GM21526 (cell line): ENCODE measurements around the gene CDH15.

Experiments
- ATAC-seq: cut with Tn5 transposase; IDR thresholded peaks from one replicate; pipeline ENCODE4 v1.9.1; 2021; ENCODE audit warnings: moderate library complexity; ENCODE audit not compliant: unreplicated experiment, low FRiP score

CDH15 gene

GRCh38 chr16:89171216-89172170 lies at the start of gene CDH15:
TSS of gene CDH15 (plus strand) at chr16:89171748. CDS start at chr16:89171832, 84 bp downstream.
- peak; percentile 58 for ATAC-seq

DNA sequence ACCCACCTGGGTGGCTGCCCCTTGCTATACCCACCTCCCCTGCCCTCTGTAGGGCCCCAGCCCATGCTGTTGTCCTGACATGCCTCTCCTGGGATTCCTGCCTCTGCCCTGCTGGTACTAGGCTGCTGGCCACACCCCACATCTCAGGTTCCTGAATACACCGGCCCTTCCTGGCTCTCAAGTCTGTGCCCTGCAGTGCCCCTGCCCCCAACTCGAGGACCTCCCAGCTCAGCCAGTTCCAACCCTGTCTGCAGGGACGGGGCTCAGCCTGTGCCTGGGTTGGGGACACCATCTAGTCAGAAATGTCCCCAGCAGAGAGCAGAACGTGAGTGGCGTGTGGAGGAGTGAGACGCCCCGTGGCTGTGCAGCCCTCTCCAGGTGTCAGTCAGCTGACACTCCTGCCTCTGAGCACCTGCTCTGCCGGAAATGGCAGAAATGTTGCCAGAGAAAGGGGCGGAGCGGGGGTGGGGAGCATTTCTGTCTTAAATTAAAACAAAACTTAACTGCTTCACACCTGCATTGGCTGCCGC lies 49.2 kb upstream of the CDH15 start:
- peak; percentile 47 for ATAC-seq

GRCh38 chr16:89123001-89123830 lies 48.3 kb upstream of the CDH15 start:
- no peak for ATAC-seq

- ATAC-seq: no peak
Measured at GRCh38 chr16:89123831-89124100, 47.8 kb upstream of the CDH15 start.

DNA sequence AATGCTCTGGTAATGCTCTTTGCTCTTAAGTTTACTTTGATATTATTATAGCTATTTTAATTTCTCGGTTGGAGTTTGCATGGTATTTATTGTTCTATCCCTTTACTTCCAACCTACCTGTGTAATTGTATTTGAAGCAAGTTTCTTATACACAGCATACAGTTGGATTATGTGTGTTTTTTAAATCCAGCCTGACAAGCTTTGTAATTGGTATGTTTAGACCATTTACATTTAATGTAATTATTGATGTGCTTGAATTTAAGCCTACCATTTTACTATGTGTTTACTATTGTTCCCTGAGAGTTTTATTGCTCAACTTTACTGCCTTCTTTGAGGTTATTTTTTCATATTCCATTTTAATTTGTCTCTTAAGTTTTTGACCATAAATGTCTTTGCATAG lies 42.2 kb upstream of the CDH15 start:
- ATAC-seq: no peak

DNA sequence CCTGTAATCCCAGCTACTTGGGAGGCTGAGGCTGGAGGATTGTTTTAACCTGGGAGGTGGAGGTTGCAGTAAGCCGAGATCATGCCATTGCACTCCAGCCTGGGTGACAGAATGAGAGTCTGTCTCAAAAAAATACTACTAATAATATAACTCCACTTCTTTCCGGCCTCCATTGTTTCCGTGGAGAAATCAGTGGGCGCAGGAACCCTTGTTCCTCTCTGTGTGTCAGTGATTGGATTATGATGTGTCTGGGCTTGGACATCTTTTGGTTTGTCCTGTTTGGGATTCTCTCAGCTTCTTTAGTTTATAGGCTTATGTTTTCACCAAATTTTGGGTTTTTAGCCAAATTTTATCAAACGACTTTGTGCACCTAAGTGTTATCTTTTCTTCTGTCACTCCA lies 41.1 kb upstream of the CDH15 start:
- no peak for ATAC-seq

DNA sequence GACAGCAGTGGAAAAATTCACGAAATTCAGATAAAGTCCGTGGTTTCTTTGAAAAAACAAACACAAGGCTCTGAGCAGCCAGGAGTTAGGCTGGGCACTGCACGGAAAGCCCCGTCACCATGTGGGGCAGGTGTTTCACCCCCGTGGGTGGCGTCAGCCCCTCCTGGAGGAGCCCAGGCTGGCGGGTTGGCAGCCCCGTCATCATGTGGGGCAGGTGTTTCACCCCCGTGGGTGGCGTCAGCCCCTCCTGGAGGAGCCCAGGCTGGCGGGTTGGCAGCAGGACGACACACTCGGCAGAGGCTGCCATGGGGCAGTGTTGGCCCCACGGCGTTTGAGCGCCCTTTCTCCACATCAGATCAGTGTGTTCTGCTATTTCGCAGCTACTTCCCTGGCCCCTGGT lies 39.8 kb upstream of the CDH15 start:
- no peak for ATAC-seq

- ATAC-seq: no peak
Measured at GRCh38 chr16:89132194-89133005, 39.1 kb upstream of the CDH15 start.

DNA sequence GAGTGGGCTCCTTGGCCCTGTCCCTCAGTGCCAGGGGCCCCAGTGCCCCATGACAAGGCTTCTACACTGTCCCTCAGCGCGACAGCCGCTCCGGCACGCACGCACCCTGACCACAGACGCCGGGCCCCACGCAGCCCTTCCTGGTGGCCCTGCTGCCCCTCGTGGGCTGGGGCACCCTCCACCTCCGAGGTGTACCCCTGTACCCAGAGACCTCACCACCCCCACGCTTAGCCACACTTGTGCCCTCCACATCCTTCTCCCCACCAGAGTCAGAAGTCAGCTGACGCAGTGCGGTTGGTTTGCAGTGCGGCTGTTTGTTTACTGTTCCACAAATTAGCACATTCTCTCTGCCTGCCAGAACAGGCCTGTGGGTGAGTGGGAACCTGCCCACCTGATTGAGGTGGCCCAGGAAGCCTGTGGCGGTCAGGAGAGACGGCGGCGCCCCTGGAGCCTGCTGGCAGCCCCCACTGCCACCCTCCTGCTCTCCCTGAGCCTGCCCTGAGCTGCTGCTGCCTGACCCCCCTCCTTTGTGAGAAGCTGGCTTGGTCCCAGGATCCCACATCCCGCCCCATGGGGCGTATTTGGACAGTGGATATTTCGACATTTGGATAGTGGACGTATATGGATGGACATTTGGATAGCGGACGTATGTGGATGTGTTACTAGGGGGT lies 38.0 kb upstream of the CDH15 start:
- ATAC-seq: no peak

GRCh38 chr16:89134269-89134668 lies 37.3 kb upstream of the CDH15 start:
- no peak for ATAC-seq

GRCh38 chr16:89135166-89135565 lies 36.4 kb upstream of the CDH15 start:
- no peak for ATAC-seq

GRCh38 chr16:89135971-89136765 lies 35.4 kb upstream of the CDH15 start:
- ATAC-seq: no peak

DNA sequence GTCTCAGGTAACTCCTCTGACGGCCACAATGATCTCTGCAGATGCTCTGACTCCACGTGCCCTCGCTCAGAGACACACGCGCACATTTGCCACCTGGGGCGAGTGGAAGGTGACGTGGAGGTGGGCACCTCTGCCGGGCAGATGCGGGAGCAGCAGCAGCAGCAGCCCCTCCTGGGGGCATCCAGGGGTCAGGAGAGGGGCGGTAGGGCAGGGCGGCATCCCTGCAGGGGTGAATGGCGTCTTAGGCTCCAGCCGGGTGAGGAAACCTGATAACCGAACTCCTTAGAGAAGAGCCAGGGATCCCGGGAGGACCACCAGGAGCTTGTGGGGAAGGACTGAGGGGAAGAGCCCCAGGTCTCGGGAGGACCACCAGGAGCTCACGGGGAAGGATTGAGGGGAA lies 34.6 kb upstream of the CDH15 start:
- ATAC-seq: no peak

DNA sequence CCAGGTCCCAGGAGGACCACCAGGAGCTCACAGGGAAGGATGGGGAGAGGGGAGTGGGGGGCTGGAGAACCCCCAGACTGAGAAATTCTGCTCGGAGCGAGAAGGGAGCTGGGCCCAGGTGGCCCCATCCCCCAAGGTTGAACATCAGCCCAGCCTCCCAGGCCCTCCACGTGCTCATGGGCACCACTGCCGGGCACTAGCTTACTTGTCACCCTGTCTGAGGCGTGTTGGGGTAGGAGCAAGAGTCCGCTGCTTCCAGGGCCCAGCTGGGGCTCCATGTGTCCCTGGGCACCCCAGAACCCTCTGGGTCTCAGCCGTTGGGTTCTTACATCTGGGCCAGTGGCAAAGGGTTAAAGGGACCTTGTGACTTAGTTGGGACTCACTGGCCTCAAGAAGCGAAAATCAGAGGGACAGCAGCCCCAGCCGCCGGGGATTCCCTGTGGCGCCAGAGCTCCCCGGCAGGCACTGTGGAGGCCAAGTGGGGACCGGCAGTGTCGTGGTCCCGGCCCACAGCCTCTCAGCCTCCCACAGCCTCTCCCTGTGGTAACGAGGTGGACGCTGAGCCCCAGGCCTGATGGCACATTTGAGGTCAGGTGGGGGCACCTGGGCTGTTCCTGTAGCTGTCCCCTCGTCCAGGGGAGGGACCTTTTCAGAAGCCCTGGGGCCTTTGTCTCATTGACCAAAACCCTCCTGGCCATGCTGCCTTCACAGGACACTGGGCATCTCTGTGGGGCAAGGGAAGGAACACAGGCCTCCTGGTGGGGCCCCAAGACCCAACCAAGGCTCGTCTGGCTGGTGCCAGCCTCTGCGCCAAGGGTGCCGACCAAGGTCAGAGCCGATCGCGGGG lies 33.7 kb upstream of the CDH15 start:
- no peak for ATAC-seq

GRCh38 chr16:89138513-89138795 lies 33.1 kb upstream of the CDH15 start:
- ATAC-seq: no peak

DNA sequence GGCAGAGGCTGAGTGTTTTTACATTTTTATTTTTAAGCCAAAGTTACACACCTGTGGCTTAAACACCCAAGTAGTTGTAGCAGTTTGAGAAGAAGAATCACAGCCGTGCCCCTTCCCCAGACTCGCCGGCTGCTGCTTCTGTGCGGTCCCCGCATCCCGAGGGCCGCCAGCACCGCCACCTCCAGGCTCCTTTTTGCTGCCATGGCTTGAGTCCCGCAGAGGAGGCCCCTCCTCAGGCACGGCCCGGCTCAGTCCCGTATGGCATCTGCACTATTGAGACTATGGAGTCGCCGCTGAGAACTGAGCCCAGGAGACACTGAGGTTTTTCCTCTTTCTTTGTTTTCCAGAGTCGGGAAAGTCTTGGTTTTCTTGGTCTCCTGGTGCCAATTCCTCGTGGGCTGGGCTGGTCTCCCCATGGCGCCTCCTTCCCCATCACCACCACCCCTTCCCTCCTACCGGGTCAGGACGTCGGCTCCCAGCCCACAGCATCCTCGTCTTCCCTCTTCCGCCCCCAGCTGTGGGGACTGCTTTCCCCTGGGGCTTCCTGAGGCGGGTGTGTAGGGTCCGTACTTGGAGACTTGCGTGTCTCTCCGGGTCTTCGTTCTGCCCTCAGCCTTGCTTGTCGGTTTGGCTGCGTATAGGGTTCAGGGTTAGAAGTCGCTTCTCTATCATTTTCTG lies 32.6 kb upstream of the CDH15 start:
- ATAC-seq: no peak

GRCh38 chr16:89139907-89140361 lies 31.6 kb upstream of the CDH15 start:
- ATAC-seq: no peak

DNA sequence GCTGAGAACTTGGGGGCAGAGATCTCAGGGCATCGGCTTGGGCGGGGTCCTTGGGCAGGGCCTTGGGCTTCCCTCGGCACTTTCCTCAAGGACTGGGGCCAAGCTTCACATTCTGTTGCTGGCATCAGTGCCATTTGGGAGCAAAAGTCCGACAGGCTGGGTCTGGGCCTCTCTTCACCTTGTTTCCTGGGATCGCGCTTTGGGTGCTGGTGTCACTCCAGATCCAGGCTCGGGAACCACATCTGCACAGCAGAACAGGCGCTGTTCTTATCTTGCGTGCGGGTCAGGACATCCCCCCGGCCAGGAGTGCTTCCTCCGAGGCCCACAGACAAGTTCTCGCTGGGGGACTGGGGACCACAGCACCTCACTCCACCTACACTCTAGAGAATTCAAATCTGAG lies 31.1 kb upstream of the CDH15 start:
- no peak for ATAC-seq
